Measurements from ENCODE around the gene CS. TPM values are rescaled to one million over a fixed set of nuclear protein-coding genes. Genes with fewer than 3 reads are reported as not detected.
A peak's percentile ranks its signal among the peaks of the same experiment; 100 is the strongest.

The CS gene
- polyA plus RNA-seq, 3 donors: 55.7 to 156 (median 86.1) TPM

DNA sequence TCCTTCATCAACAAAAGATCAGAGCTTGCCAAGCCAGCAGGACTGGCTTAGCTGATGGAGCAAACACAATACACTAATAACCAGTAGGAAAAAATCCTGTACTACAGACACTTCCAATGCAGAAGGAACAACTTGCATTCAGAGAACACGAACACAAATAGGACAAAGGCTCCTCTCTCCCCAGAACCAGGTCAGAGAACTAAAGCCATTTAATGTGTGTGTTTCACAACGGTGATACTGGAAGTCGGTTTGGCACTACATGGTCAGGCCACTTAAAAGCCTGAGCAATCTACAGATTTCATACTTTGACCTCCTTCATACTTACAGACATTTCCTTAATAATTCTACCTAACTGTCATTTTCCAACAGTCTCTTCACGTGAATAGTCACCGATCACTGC is 6.3 kb downstream of the CS start:
- Histone ChIP-seq H4K20me1 (ENCODE audit: insufficient read depth, low read length) (peaks cover 93% of the 10 kb centered on the region), H3K4me1 (ENCODE audit: control insufficient read depth in 1 of 2, insufficient read depth in 2 of 2, low read length in 2 of 2) (peaks cover 24 to 29% of the 10 kb centered on the region in 2 donors), H3K9ac (ENCODE audit: insufficient read depth, low read length, poor library complexity, severe bottlenecking) (no peak overlapping the region), H3K9me3 (replicated peaks in 1 of 2; ENCODE audit: control insufficient read depth in 1 of 2, insufficient read depth in 1 of 2, low read length in 2 of 2) (no peaks in the 10 kb centered on the region), H2AFZ (ENCODE audit: insufficient read depth, low read depth, low read length, poor library complexity, severe bottlenecking) (no peak overlapping the region), H3K79me2 (ENCODE audit: insufficient read depth, low read length) (peaks cover 99% of the 10 kb centered on the region), H3K4me2 (replicated peaks; ENCODE audit: extremely low read depth, low read length, poor library complexity, severe bottlenecking) (no peak overlapping the region), H3K36me3 (replicated peaks in 1 of 2; ENCODE audit: control insufficient read depth in 1 of 2, insufficient read depth in 2 of 2, low read length in 2 of 2) (peaks cover 25 to 47% of the 10 kb centered on the region in 2 donors), H3K27me3 (ENCODE audit: control insufficient read depth in 2 of 2, insufficient read depth in 2 of 2, low read length in 2 of 2) (no peaks in the 10 kb centered on the region), H3K27ac (ENCODE audit: low read depth in 1 of 2, low read length in 2 of 2) (peak overlapping the region in 1 of 2 donors; percentile 41), H3K4me3 (replicated peaks in 1 of 3; ENCODE audit: low read depth in 2 of 3, low read length in 3 of 3) (no peak overlapping the region)
- TF ChIP-seq, protein P1, sequence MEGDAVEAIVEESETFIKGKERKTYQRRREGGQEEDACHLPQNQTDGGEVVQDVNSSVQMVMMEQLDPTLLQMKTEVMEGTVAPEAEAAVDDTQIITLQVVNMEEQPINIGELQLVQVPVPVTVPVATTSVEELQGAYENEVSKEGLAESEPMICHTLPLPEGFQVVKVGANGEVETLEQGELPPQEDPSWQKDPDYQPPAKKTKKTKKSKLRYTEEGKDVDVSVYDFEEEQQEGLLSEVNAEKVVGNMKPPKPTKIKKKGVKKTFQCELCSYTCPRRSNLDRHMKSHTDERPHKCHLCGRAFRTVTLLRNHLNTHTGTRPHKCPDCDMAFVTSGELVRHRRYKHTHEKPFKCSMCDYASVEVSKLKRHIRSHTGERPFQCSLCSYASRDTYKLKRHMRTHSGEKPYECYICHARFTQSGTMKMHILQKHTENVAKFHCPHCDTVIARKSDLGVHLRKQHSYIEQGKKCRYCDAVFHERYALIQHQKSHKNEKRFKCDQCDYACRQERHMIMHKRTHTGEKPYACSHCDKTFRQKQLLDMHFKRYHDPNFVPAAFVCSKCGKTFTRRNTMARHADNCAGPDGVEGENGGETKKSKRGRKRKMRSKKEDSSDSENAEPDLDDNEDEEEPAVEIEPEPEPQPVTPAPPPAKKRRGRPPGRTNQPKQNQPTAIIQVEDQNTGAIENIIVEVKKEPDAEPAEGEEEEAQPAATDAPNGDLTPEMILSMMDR (IDR thresholded peaks at IDR 0.05): no peak
- Mint-ChIP-seq H3K9me3 (no peaks in the 10 kb centered on the region), H3K36me3 (peaks cover 27 to 60% of the 10 kb centered on the region in 2 donors), H3K27me3 (ENCODE audit: low read depth in 3 of 3) (peaks cover 0 to 5% (median 0%) of the 10 kb centered on the region in 3 donors), H3K4me1 (peaks cover 29% of the 10 kb centered on the region), H3K27ac (peak overlapping the region in 3 of 7 donors; percentile 17 to 57 (median 46)), H3K4me3 (no peak overlapping the region)
- DNase-seq: no peak
- intact Hi-C loops (cut with micrococcal nuclease): no loop called here
- WGBS (ENCODE audit: insufficient coverage): 91% methylated on average over 4 of the region's 5 CpGs

- peaks cover 46 to 68% of the 10 kb centered on the region in 2 donors for H3K36me3 ChIP-seq (replicated peaks in 1 of 2; ENCODE audit: control insufficient read depth in 1 of 2, insufficient read depth in 2 of 2, low read length in 2 of 2)
- no peaks in the 10 kb centered on the region for H3K9me3 Mint-ChIP-seq
- no peak for DNase-seq
- no peak overlapping the region for H3K4me3 ChIP-seq (replicated peaks in 1 of 3; ENCODE audit: low read depth in 2 of 3, low read length in 3 of 3)
- peak overlapping the region in 1 of 2 donors; percentile 66 for H3K27ac ChIP-seq (ENCODE audit: low read depth in 1 of 2, low read length in 2 of 2)
- H3K27ac Mint-ChIP-seq: peak overlapping the region in 3 of 7 donors; percentile 37 to 81 (median 60)
- no peaks in the 10 kb centered on the region for H3K27me3 ChIP-seq (ENCODE audit: control insufficient read depth in 2 of 2, insufficient read depth in 2 of 2, low read length in 2 of 2)
- peaks cover 4% of the 10 kb centered on the region for H3K4me1 Mint-ChIP-seq
- no peaks in the 10 kb centered on the region for H3K9me3 ChIP-seq (replicated peaks in 1 of 2; ENCODE audit: control insufficient read depth in 1 of 2, insufficient read depth in 1 of 2, low read length in 2 of 2)
- TF ChIP-seq, protein P1 (IDR thresholded peaks at IDR 0.05): no peak
- H3K4me1 ChIP-seq (ENCODE audit: control insufficient read depth in 1 of 2, insufficient read depth in 2 of 2, low read length in 2 of 2): no peaks in the 10 kb centered on the region
- H4K20me1 ChIP-seq (ENCODE audit: insufficient read depth, low read length): peaks cover 65% of the 10 kb centered on the region
- peaks cover 0 to 3% (median 0%) of the 10 kb centered on the region in 3 donors for H3K27me3 Mint-ChIP-seq (ENCODE audit: low read depth in 3 of 3)
- intact Hi-C loops (cut with micrococcal nuclease): no loop called here
- peaks cover 33 to 67% of the 10 kb centered on the region in 2 donors for H3K36me3 Mint-ChIP-seq
- WGBS (ENCODE audit: insufficient coverage): 50% methylated on average over 2 of the region's 3 CpGs
- no peak overlapping the region for H3K4me2 ChIP-seq (replicated peaks; ENCODE audit: extremely low read depth, low read length, poor library complexity, severe bottlenecking)
- no peak overlapping the region for H3K9ac ChIP-seq (ENCODE audit: insufficient read depth, low read length, poor library complexity, severe bottlenecking)
- H3K4me3 Mint-ChIP-seq: no peak overlapping the region
- H2AFZ ChIP-seq (ENCODE audit: insufficient read depth, low read depth, low read length, poor library complexity, severe bottlenecking): no peak overlapping the region
- H3K79me2 ChIP-seq (ENCODE audit: insufficient read depth, low read length): peaks cover 63% of the 10 kb centered on the region
Observed at GRCh38 chr12:56288705-56289387, 11.3 kb downstream of the CS start.

Measured in CD14-positive monocyte (primary cell).